KOPT-K1 (cell line): ENCODE measurements around the gene INVS.
"Not testable (repeated sequence)": the region's sequence is repeated elsewhere in the genome, so short reads cannot be mapped to it uniquely, and the experiment has no call there.

Experiments used
- H3K27ac ChIP-seq: fragments of 200-600 bp; sonication (generic); 2 replicates; pipeline ENCODE4 v1.5.1; 2016; ENCODE audit warnings: antibody characterized with exemption, mild to moderate bottlenecking, low read depth, low read length; ENCODE audit not compliant: poor library complexity, severe bottlenecking
- H3K36me3 ChIP-seq: fragments of 200-600 bp; sonication (generic); 2 replicates; pipeline ENCODE4 v1.5.1; 2017; ENCODE audit warnings: antibody characterized with exemption, mild to moderate bottlenecking, low read length, moderate library complexity; ENCODE audit not compliant: insufficient read depth
- H3K9me3 ChIP-seq: fragments of 200-600 bp; sonication (generic); 2 replicates; pipeline ENCODE4 v1.5.1; 2017; ENCODE audit warnings: antibody characterized with exemption, low read length, mild to moderate bottlenecking; ENCODE audit not compliant: insufficient read depth, poor library complexity, severe bottlenecking

INVS gene

DNA sequence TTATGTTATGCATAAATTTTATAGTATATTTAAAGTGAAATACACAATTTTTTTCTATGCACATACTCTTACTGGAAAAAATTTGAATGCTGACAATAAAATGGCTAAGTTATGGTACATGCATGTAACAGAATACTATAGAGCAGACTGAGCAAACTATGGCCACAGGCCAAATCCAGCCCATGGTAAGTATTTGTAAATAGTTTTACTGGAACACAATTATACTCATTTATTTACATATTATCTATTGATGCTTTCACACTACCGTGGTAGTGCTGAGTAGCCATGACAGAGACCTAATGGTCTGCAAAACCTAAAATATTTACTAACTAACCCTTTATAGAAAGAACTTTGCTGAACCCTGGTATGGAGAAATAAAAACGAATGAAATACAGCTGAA lies 208.0 kb downstream of the INVS start:
- Histone ChIP-seq H3K36me3 (peaks cover 97% of the 10 kb centered on the region), H3K9me3 (no peaks in the 10 kb centered on the region), H3K27ac (no peak overlapping the region)

DNA sequence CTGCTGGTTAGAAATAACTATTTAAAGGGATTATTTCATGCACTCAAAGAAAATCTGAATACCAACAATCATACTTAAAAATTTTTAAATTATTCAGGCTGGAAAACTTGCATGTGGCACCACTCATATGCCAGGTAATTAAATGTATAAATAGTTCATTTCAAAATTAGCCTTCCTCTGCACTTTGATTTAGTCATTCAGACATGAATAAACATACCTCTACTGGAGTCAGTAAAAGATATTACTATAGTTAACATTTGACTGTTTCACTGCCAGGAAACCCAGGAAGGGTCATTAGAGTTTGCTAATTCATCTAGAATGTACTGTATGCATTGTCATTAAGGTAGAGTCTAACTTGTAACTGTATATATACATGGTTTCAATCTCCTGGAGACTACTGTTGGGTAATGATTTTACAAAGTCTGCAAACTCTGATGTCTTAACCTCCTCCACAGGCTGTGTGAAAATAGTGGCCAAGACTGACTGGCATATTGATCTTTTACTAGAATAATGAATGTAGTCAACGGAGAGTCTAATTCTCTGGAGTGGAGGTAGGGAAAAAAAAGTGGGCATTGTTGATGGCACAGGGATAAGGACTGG lies 210.0 kb downstream of the INVS start:
- Histone ChIP-seq H3K36me3 (peaks cover 95% of the 10 kb centered on the region), H3K27ac (no peak overlapping the region)

DNA sequence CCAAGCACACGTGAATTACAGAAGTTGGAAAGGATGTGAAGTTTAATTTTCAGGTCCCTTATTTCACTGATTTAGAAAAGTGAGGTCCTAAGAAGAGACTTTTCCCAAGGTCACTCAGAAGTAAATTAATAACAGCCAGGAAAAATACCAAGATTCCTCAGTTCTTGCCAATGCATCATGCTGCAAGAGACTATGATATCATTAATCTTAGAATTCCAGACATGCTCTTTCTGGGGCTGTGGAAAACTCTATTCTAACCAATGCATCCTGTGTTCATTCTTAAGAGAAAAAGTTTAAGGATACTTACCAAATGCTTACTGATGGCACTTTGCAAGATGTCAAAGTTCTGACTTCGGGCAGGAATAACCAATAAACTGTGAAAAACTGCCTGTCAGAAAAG lies 210.9 kb downstream of the INVS start:
- Histone ChIP-seq H3K9me3 (no peaks in the 10 kb centered on the region), H3K36me3 (peaks cover 95% of the 10 kb centered on the region), H3K27ac (no peak overlapping the region)

More for the DNA sequence above, 210.0 kb downstream of the INVS start:
- H3K9me3 ChIP-seq, result no peaks in the 10 kb centered on the region

DNA sequence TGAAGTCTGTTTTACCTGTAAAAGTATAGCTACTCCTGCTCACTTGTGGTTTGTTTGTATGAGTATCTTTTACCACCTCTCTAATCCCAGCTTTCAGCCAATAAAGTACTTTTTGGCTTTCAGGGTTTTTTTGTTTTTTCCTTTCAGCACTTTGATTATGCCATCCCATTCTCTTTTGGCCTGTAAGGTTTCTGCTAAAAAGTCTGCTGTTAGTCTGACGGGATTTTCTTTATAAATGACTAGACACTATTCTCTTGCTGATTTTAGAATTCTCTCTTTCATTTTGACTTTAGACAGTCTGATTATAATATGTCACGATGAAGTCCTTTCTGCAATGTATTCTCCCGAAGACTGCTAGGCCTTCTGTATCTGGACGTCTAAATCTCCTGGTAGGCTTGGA lies 216.5 kb downstream of the INVS start:
- Histone ChIP-seq H3K36me3 (peaks cover 90% of the 10 kb centered on the region), H3K9me3 (no peaks in the 10 kb centered on the region), H3K27ac (no peak overlapping the region)

DNA sequence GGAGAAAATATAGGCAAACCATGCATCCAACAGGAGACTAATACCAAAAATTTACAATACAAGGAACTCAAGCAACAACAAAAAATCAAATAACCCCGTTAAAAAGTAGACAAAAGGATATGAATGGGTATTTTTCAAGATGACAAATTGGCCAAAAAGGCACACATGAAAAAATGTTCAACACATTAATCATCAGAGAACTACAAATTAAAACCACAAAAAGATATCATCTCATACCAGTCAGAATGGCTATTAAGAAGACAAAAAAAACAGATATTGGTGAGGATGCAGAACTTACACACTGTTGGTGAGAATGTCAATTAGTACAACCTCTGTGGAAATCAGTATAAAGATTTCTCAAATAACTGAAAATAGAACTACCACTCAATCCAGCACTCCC lies 218.7 kb downstream of the INVS start:
- peaks cover 89% of the 10 kb centered on the region for H3K36me3 ChIP-seq
- no peak overlapping the region for H3K27ac ChIP-seq
- no peaks in the 10 kb centered on the region for H3K9me3 ChIP-seq

DNA sequence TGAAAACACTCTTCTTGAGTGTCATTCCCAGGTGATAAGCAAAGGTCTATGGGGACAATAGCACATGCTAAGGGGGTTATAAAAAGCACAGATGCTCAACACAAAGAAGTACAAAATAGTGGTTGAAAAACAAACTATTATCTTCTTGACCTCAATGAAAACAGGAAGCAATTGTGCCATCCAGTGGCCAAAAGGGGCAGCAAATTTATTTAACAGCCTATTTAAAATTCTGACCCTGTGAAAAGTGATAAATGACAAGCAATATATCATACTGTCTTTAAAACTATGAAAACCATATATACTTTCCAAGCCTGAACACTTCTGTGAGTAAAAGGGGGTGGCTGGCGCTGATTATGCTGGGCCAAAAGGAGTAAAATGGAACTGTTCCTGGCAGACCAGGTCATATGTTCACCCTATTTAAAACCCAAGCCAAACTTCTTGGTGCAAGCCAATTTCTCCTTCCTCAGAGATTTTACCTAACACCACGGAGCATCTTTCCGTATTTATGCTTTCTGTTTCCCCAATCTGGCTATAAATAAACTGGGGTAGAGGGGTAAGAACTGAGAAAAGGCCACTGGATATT lies 224.0 kb downstream of the INVS start:
- Histone ChIP-seq H3K27ac (no peak overlapping the region), H3K9me3 (no peaks in the 10 kb centered on the region), H3K36me3 (peaks cover 85% of the 10 kb centered on the region)

DNA sequence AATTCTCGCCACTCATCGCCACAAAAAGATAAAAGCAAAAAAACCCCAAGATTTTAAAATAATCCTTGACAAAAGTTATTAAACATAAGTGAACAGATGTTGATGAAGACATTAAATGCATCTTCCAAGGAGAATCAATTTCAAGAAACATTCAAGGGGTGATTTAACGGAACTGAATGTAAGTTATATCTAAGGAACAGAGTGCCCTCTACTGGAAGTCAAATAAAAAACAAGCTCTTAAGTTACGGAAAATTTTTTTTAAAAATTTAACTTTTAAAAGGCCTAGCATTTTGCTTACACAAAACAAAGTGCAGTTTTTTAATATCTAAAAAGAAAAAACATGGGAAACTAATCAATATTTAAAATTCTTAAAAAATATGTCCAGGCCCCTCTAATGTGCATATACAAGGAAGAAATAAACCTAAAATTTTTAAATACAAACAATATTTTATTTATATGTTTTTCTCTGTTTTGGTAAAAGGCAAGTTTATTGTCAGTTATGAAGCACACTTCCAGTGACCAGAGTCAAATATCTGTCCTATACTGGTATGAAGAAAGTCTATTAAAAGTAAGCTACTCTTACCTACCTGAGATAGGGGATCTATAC lies 225.7 kb downstream of the INVS start:
- no peak overlapping the region for H3K27ac ChIP-seq
- peaks cover 91% of the 10 kb centered on the region for H3K36me3 ChIP-seq
- no peaks in the 10 kb centered on the region for H3K9me3 ChIP-seq

DNA sequence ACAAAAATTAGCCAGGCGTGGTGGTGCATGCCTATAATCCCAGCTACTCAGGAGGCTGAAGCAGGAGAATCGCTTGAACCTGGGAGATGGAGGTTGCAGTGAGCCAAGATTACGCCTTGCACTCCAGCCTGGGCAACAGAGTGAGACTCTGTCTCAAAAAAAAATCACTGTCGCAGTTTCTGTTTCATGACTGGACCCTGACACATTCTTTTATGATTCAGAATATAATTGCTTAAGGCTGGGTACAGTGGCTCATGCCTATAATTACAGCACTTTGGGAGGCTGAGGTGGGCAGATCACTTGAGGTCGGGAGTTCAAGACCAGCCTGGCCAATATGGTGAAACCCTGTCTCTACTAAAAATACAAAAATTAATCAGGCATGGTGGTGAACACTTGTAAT lies 239.7 kb downstream of the INVS start:
- H3K27ac ChIP-seq, H3K9me3 ChIP-seq: not testable (repeated sequence)
- H3K36me3 ChIP-seq, result peaks cover 59% of the 10 kb centered on the region

DNA sequence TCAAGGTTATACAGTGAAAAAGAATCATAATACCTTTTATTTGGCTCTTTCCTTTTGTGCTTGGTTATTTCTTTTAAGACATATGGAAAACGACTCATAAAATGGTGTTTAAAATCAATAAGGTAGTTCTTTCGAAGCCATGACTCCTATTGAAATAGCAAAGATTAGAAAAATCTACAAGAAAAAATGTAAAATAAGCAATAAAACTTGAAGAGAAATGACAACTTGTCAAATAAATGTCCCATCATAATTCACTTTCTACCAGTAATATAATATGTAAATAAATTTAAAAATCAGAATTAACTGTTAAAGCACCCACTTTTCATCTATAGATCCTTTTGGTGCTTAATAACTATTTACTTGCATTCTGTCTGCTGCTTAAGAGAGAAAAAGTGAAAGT lies 241.2 kb downstream of the INVS start:
- Histone ChIP-seq H3K27ac (no peak overlapping the region), H3K9me3 (no peaks in the 10 kb centered on the region), H3K36me3 (peaks cover 63% of the 10 kb centered on the region)

DNA sequence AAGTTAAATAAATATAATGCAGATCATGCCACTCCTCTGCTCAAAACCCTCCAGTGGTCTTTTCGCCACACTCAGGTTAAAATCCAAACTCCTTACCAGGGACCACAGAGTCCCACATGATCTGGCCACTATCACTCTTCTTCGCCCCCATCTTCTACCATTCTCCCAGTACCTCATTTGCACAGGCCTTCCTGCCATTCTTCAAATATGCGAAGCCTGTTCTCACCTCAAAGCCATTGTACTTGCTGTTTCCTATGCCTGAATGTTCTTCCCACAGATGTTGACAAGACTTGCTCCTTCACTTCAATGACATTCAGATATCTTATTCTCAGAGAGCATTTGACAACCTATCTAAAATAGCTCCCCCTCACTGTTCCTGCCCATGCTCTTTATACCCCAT lies 242.8 kb downstream of the INVS start:
- Histone ChIP-seq H3K9me3 (no peaks in the 10 kb centered on the region), H3K27ac (no peak overlapping the region), H3K36me3 (peaks cover 71% of the 10 kb centered on the region)

DNA sequence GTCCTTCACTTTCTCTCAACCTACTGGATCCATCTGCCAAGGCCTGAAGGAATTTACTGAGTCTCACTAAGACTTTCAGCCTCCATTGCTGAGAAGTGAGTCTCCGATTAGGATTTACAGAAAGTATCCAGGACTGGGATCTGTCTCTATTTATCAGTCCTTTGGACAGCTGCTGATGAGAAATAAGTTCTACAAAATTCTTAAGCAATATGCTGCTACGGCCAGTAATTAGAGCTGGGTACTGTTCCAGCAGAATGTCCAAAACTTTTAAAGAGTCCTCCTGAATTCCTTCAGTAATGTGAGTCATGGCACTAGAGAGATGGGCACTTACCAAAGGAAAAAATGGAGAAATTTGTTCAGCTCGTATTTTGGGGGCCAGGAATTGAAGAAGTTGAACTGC lies 247.8 kb downstream of the INVS start:
- Histone ChIP-seq H3K36me3 (peaks cover 43% of the 10 kb centered on the region), H3K9me3 (no peaks in the 10 kb centered on the region), H3K27ac (no peak overlapping the region)

DNA sequence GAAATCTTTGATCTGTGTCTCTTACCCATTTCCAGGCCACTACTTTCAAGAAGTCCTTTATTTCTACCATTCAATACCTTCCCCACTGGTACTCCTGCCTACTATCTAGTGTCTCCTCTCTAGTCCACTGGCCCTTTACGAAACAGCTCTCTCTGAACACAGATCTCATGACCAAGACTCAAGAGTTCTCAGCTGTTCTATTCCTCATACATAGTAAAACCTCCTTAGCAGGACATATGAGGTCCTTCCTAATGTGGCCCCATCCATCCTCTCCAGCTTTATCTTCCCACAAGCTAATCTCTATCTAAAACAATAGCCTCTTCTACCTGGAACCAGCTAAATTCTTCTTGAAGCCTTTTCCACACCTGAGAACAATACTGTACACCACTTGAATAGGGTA lies 251.1 kb downstream of the INVS start:
- peaks cover 31% of the 10 kb centered on the region for H3K36me3 ChIP-seq
- no peaks in the 10 kb centered on the region for H3K9me3 ChIP-seq
- H3K27ac ChIP-seq, result no peak overlapping the region
